PFSK-1 (cell line): Measurements from ENCODE around the gene CCNB1.

Experiments used
- FOXP2 ChIP-seq: optimal IDR thresholded peaks from 2 replicates; pipeline ENCODE3; 2011; ENCODE audit warnings: borderline replicate concordance, control low read depth, inconsistent platforms; ENCODE audit not compliant: insufficient read depth; ENCODE audit errors: extremely low read length, extremely low read depth
- POLR2AphosphoS5 ChIP-seq: IDR thresholded peaks from 2 replicates; pipeline ENCODE4 v1.6.1; 2012; ENCODE audit warnings: low read depth, mild to moderate bottlenecking, control low read depth, low read length, moderate library complexity
- SIN3A ChIP-seq: IDR thresholded peaks from 2 replicates; pipeline ENCODE4 v1.6.1; 2012; ENCODE audit warnings: mild to moderate bottlenecking, low read length, moderate library complexity, borderline replicate concordance; ENCODE audit not compliant: insufficient read depth
- TAF1 ChIP-seq: IDR thresholded peaks from 2 replicates; pipeline ENCODE4 v1.6.1; 2012; ENCODE audit warnings: low read length, control low read depth, borderline replicate concordance; ENCODE audit not compliant: insufficient read depth
- TF ChIP-seq, protein P1 (sequence below), 2 experiments: IDR thresholded peaks; 2 replicates each; pipeline versions ENCODE4 v1.6.1 to v1.8.0; 2011 to 2012; ENCODE audit warnings: low read depth in 2 of 2, low read length in 2 of 2, control low read depth in 1 of 2, inconsistent platforms in 1 of 2, mild to moderate bottlenecking in 1 of 2, moderate library complexity in 1 of 2; ENCODE audit not compliant: insufficient read depth in 1 of 2

Gene CCNB1

GRCh38 chr5:69149676-69150010 is 17.3 kb upstream of the CCNB1 start:
- TF ChIP-seq SIN3A (no peak), FOXP2 (no peak), POLR2AphosphoS5 (no peak), TAF1 (no peak)
- TF ChIP-seq, protein P1, sequence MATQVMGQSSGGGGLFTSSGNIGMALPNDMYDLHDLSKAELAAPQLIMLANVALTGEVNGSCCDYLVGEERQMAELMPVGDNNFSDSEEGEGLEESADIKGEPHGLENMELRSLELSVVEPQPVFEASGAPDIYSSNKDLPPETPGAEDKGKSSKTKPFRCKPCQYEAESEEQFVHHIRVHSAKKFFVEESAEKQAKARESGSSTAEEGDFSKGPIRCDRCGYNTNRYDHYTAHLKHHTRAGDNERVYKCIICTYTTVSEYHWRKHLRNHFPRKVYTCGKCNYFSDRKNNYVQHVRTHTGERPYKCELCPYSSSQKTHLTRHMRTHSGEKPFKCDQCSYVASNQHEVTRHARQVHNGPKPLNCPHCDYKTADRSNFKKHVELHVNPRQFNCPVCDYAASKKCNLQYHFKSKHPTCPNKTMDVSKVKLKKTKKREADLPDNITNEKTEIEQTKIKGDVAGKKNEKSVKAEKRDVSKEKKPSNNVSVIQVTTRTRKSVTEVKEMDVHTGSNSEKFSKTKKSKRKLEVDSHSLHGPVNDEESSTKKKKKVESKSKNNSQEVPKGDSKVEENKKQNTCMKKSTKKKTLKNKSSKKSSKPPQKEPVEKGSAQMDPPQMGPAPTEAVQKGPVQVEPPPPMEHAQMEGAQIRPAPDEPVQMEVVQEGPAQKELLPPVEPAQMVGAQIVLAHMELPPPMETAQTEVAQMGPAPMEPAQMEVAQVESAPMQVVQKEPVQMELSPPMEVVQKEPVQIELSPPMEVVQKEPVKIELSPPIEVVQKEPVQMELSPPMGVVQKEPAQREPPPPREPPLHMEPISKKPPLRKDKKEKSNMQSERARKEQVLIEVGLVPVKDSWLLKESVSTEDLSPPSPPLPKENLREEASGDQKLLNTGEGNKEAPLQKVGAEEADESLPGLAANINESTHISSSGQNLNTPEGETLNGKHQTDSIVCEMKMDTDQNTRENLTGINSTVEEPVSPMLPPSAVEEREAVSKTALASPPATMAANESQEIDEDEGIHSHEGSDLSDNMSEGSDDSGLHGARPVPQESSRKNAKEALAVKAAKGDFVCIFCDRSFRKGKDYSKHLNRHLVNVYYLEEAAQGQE (IDR thresholded peaks at IDR 0.05; ENCODE audit: insufficient read depth in 1 of 2, low read depth in 2 of 2, low read length in 2 of 2): no peak

GRCh38 chr5:69152731-69153130 is 14.2 kb upstream of the CCNB1 start:
- no peak for TF ChIP-seq POLR2AphosphoS5

- TF ChIP-seq SIN3A (no peak), TAF1 (no peak), FOXP2 (no peak), POLR2AphosphoS5 (no peak)
- TF ChIP-seq, protein P1 (IDR thresholded peaks at IDR 0.05; ENCODE audit: insufficient read depth in 1 of 2, low read depth in 2 of 2, low read length in 2 of 2): no peak
These were observed 10.5 kb upstream of the CCNB1 start for GRCh38 chr5:69156456-69156855.

DNA sequence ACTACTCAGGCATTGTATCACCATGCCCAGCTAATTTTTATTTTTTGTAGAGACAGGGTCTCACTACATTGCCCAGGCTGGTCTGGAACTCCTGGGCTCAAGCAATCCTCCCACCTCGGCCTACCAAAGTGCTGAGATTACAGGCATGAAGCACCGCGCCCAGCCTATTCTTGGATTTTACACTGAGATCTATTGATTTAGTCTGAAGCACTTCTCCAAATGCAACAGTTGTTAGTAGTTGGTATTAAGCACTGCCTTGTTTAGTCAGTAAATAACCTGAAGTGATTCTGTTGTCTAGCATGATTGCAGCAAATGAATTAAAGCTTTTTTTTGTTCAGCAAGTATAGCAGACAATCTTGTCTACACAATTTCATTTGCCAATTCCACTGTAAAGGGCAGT is 8.9 kb upstream of the CCNB1 start:
- TF ChIP-seq FOXP2: no peak
- TF ChIP-seq, protein P1 (IDR thresholded peaks at IDR 0.05; ENCODE audit: insufficient read depth in 1 of 2, low read depth in 2 of 2, low read length in 2 of 2): no peak
- no peak for TF ChIP-seq POLR2AphosphoS5
- no peak for TF ChIP-seq SIN3A
- TF ChIP-seq TAF1: no peak

DNA sequence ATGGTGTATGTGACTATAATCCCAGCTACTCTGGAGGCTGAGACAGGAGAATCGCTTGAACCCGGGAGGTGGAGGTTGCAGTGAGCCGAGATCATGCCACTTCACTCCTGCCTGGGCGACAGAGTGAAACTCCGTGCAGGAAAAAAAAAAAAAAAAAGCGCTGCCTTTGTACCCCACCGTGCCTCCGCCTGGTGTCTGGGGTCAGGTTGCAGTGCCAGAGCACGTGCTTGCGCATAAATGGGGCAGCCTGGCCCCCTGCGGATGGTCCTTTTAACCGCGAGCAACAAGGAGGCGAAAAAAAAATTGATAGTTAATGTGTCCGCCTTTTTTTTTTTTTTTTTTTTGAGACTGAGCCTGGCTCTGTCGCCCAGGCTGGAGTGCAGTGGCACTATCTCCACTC is 6.3 kb upstream of the CCNB1 start:
- TF ChIP-seq TAF1 (no peak), SIN3A (no peak), FOXP2 (no peak), POLR2AphosphoS5 (no peak)
- TF ChIP-seq, protein P1 (IDR thresholded peaks at IDR 0.05; ENCODE audit: insufficient read depth in 1 of 2, low read depth in 2 of 2, low read length in 2 of 2): no peak
